ENCODE data around the gene HSD3B2. TPM values are rescaled to one million over a fixed set of nuclear protein-coding genes. Genes with fewer than 3 reads are reported as not detected.
"Not testable (repeated sequence)": the region's sequence is repeated elsewhere in the genome, so short reads cannot be mapped to it uniquely, and the experiment has no call there.

The HSD3B2 gene
- total and polyA plus RNA-seq, 7 donors, result 5.4 TPM; not detected in 6

DNA sequence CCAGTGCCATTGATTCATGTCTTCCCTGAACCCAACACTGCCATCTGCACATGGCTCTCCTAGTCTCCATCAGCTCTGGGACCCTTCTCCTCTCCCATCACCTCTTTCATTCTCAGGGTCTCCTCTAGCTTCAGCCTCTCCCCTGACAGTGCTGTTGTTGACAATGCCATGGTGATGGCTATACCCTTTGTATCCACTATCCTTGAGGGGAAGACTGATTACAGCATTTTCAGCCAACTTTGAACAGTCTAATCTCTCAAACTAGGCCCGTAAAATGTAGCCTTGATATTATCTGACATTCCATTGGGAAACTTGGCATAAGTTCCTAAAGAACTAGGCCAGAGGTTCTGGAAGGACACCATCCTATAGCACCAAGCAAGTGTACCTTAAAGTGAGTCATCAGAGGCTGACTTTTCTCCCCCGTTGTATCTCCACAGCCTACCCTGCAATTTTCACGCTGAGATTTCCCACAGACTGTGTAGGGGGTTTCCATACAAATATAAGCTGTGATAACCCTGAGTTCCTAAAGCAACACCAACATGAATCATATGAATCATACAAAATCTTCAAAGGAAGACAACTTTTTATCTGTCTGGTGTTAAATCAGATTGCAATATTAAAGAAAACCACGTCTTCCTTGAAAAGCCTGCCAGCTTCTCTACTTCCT is 40.6 kb upstream of the HSD3B2 start:
- H3K27me3 ChIP-seq (ENCODE audit: insufficient read depth in 3 of 3, low read length in 2 of 3), result no peaks in the 10 kb centered on the region
- H3K4me1 ChIP-seq, result no peaks in the 10 kb centered on the region
- ATAC-seq (no peak), DNase-seq (no peak)
- H3K4me3 ChIP-seq, result no peak overlapping the region
- no peaks in the 10 kb centered on the region for H3K36me3 ChIP-seq (ENCODE audit: insufficient read depth in 1 of 2, low read depth in 1 of 2)
- TF ChIP-seq, protein P1, sequence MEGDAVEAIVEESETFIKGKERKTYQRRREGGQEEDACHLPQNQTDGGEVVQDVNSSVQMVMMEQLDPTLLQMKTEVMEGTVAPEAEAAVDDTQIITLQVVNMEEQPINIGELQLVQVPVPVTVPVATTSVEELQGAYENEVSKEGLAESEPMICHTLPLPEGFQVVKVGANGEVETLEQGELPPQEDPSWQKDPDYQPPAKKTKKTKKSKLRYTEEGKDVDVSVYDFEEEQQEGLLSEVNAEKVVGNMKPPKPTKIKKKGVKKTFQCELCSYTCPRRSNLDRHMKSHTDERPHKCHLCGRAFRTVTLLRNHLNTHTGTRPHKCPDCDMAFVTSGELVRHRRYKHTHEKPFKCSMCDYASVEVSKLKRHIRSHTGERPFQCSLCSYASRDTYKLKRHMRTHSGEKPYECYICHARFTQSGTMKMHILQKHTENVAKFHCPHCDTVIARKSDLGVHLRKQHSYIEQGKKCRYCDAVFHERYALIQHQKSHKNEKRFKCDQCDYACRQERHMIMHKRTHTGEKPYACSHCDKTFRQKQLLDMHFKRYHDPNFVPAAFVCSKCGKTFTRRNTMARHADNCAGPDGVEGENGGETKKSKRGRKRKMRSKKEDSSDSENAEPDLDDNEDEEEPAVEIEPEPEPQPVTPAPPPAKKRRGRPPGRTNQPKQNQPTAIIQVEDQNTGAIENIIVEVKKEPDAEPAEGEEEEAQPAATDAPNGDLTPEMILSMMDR (IDR thresholded peaks at IDR 0.05), result no peak
- 48 to 55% (median 54%) methylated on average over 4 of the region's 4 CpGs for WGBS, 3 donors
- intact Hi-C loops (cut with DNase I), result no loop called here
- H3K9me3 ChIP-seq, result no peaks in the 10 kb centered on the region
- no peak overlapping the region for H3K27ac ChIP-seq

DNA sequence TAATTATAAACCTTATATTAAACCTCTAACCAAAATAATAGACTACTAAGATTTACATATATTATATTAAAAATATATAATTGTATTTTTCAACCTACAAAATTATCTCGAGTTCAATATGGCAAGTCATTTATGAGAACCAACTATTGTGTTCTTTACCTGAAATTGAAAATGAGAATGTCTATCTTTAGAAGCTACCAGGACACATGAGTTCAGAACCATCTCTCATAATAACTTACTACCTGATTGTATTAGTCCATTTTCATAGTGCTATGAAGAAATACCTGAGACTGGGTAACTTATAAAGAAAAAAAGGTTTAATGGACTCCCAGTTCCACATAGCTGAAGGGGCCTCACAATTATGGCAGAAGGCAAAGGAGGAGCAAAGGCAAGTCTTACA is 39.6 kb upstream of the HSD3B2 start:
- no peaks in the 10 kb centered on the region for H3K9me3 ChIP-seq
- DNase-seq, result no peak
- H3K27me3 ChIP-seq (ENCODE audit: insufficient read depth in 3 of 3, low read length in 2 of 3), result no peaks in the 10 kb centered on the region
- 87 to 93% (median 93%) methylated on average over 1 of the region's 1 CpG for WGBS, 3 donors
- H3K4me3 ChIP-seq, result no peak overlapping the region
- H3K36me3 ChIP-seq (ENCODE audit: insufficient read depth in 1 of 2, low read depth in 1 of 2), result no peaks in the 10 kb centered on the region
- no peak for ATAC-seq
- H3K4me1 ChIP-seq, result no peaks in the 10 kb centered on the region
- TF ChIP-seq, protein P1 (IDR thresholded peaks at IDR 0.05), result no peak
- H3K27ac ChIP-seq, result no peak overlapping the region
- intact Hi-C loops (cut with DNase I), result no loop called here

DNA sequence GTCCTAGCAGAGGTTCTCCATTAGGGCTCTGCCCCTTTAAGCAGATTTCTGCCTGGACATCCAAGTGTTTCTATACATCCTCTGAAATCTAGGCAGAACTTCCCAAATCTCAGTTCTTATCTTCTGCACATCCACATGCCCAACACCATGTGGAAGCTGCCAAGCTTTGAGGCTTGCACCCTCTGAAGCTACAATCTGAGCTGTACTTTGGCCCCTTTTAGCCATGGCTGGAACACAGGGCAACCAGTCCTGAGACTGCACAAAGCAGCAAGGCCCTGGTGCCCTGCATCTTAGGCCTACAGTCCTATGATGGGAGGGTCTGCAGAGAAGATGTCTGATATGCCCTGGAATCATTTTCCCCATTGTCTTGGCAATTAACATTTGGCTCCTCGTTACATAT is 38.4 kb upstream of the HSD3B2 start:
- Histone ChIP-seq H3K4me3 (no peak overlapping the region), H3K4me1 (no peaks in the 10 kb centered on the region), H3K27me3 (ENCODE audit: insufficient read depth in 3 of 3, low read length in 2 of 3) (no peaks in the 10 kb centered on the region), H3K27ac (no peak overlapping the region), H3K9me3 (no peaks in the 10 kb centered on the region), H3K36me3 (ENCODE audit: insufficient read depth in 1 of 2, low read depth in 1 of 2) (no peaks in the 10 kb centered on the region)
- WGBS, 3 donors, result 87 to 91% (median 90%) methylated on average over 1 of the region's 1 CpG
- TF ChIP-seq, protein P1 (IDR thresholded peaks at IDR 0.05), result no peak
- intact Hi-C loops (cut with DNase I), result no loop called here
- ATAC-seq (no peak), DNase-seq (no peak)

DNA sequence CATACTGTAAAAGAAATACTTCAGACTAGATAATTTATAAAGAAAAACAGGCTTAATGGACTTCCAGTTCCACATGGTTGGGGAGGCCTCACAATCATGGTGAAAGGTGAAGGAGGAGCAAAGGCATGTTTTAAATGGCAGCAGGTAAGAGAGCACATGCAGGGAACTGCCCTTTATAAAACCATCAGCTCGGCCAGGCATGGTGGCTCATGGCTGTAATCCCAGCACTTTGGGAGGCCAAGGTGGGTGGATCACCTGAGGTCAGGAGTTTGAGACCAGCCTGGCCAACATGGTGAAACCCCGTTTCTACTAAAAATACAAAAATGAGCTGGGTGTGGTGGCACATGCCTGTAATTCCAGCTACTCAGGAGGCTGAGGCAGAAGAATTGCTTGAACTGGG is 37.4 kb upstream of the HSD3B2 start:
- DNase-seq; H3K4me1 ChIP-seq; H3K36me3 ChIP-seq (ENCODE audit: insufficient read depth in 1 of 2, low read depth in 1 of 2); ATAC-seq; H3K4me3 ChIP-seq; H3K9me3 ChIP-seq; intact Hi-C loops (cut with DNase I); H3K27me3 ChIP-seq (ENCODE audit: insufficient read depth in 3 of 3, low read length in 2 of 3); H3K27ac ChIP-seq: not testable (repeated sequence)
- 82 to 98% (median 88%) methylated on average over 2 of the region's 2 CpGs for WGBS, 3 donors

DNA sequence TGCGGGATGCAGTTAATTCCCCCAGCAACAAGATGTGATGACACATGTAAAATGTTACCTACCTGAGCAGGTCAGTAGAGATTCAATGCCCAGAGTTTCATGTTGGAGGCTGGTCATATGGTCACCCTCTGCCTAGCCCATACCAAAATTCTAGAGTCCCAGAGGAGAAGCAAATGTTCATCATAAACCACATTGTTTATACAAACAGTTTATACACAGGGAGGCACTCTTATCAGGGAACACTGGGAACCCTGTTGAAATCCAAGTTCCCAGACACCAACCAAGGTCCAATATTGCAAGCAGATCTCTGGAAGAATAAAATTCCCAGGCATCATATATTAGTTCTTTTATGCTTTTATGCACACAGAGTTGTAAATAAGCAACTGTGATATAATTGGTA is 35.8 kb upstream of the HSD3B2 start:
- Histone ChIP-seq H3K4me1 (no peaks in the 10 kb centered on the region), H3K27me3 (ENCODE audit: insufficient read depth in 3 of 3, low read length in 2 of 3) (no peaks in the 10 kb centered on the region), H3K4me3 (no peak overlapping the region), H3K36me3 (ENCODE audit: insufficient read depth in 1 of 2, low read depth in 1 of 2) (no peaks in the 10 kb centered on the region), H3K27ac (no peak overlapping the region), H3K9me3 (no peaks in the 10 kb centered on the region)
- 82 to 100% (median 89%) methylated on average over 1 of the region's 1 CpG for WGBS, 3 donors
- TF ChIP-seq, protein P1 (IDR thresholded peaks at IDR 0.05), result no peak
- ATAC-seq, result no peak
- no peak for DNase-seq
- intact Hi-C loops (cut with DNase I), result no loop called here

Data from psoas muscle (tissue), 8 donors.